GM23248 (cell line): ENCODE results near the gene C6orf163.

Experiments
- EZH2 ChIP-seq: fragments of 200-600 bp; sonication (generic); IDR thresholded peaks from 2 replicates; pipeline ENCODE4 v1.6.1; 2018; ENCODE audit warnings: antibody characterized with exemption, mild to moderate bottlenecking; ENCODE audit not compliant: insufficient read depth, poor library complexity, severe bottlenecking
- EZH2phosphoT487 ChIP-seq: fragments of 200-600 bp; sonication (generic); IDR thresholded peaks from 2 replicates; pipeline ENCODE4 v1.6.1; 2018; ENCODE audit warnings: antibody characterized with exemption, moderate library complexity, mild to moderate bottlenecking, low read depth; ENCODE audit not compliant: insufficient read depth

- no peak for TF ChIP-seq EZH2
- no peak for TF ChIP-seq EZH2phosphoT487
These were observed 47.5 kb upstream of the C6orf163 start for GRCh38 chr6:87297119-87297518.
